Smooth muscle cell (in vitro differentiated cells): ENCODE measurements around the gene UNC50. TPM values are rescaled to one million over a fixed set of nuclear protein-coding genes. Genes with fewer than 3 reads are reported as not detected.

Experiments used
- DNase-seq: peaks from one replicate; lab custom pipeline; 2025; ENCODE audit not compliant: unreplicated experiment; lab: John Stamatoyannopoulos, UW
- H2AFZ ChIP-seq: fragments of 200-600 bp; sonication (generic); 2 replicates; pipeline ENCODE4 v1.6.0; 2016; ENCODE audit warnings: antibody characterized with exemption, low read depth, mild to moderate bottlenecking
- H3F3A ChIP-seq: fragments of 200-600 bp; sonication (generic); 2 replicates; pipeline ENCODE4 v1.6.0; 2017; ENCODE audit warnings: antibody characterized with exemption, low read depth
- H3K27ac ChIP-seq: fragments of 200-600 bp; sonication (generic); 2 replicates; pipeline ENCODE4 v1.5.1; 2016; ENCODE audit warnings: low read depth, mild to moderate bottlenecking
- H3K27me3 ChIP-seq: fragments of 200-600 bp; sonication (generic); 2 replicates; pipeline ENCODE4 v1.6.1; 2016; ENCODE audit warnings: low read depth, mild to moderate bottlenecking
- H3K36me3 ChIP-seq: fragments of 200-600 bp; sonication (generic); 2 replicates; pipeline ENCODE4 v1.5.1; 2016; ENCODE audit warnings: low read depth
- H3K4me1 ChIP-seq: fragments of 200-600 bp; sonication (generic); 2 replicates; pipeline ENCODE4 v1.5.1; 2016; ENCODE audit warnings: low read depth
- H3K4me2 ChIP-seq: fragments of 200-600 bp; sonication (generic); 2 replicates; pipeline ENCODE4 v1.6.0; 2016; ENCODE audit warnings: mild to moderate bottlenecking
- H3K4me3 ChIP-seq: fragments of 200-600 bp; sonication (generic); 2 replicates; pipeline ENCODE4 v1.5.1; 2016; ENCODE audit warnings: mild to moderate bottlenecking
- H3K79me2 ChIP-seq: fragments of 200-600 bp; sonication (generic); 2 replicates; pipeline ENCODE4 v1.6.0; 2016; ENCODE audit warnings: low read depth, mild to moderate bottlenecking
- H3K9ac ChIP-seq: fragments of 200-600 bp; sonication (generic); 2 replicates; pipeline ENCODE4 v1.6.0; 2016; ENCODE audit warnings: low read depth
- H3K9me3 ChIP-seq: fragments of 200-600 bp; sonication (generic); replicated peaks from 2 replicates; pipeline ENCODE4 v1.5.1; 2016; ENCODE audit warnings: low read depth
- H4K20me1 ChIP-seq: fragments of 200-600 bp; sonication (generic); 2 replicates; pipeline ENCODE4 v1.6.0; 2016; ENCODE audit warnings: low read depth
- WGBS: methylation state at CpG from one replicate; pipeline ENCODE4 v1.1.7; 2016; ENCODE audit warnings: low lambda C conversion rate; 5-methylcytosine and 5-hydroxymethylcytosine counted together
- polyA plus RNA-seq: library from polyadenylated mRNA; unstranded; fragments of >200 nt; fragmentation: Nextera tagmentation; extraction: Ambion mirVana; gene quantifications from 2 replicates; pipeline ENCODE4 v1.2.1, GENCODE V29; 2016
- total RNA-seq: library from RNA; depleted of rRNA; stranded (reverse); fragments of >200 nt; gene quantifications from 2 replicates; pipeline ENCODE4 v1.2.3, GENCODE V29; 2014
- TF ChIP-seq, protein P1 (sequence below): fragments of 200-600 bp; sonication (generic); IDR thresholded peaks from 2 replicates; pipeline ENCODE4 v1.5.1; 2017; ENCODE audit warnings: borderline replicate concordance, mild to moderate bottlenecking, antibody characterized with exemption; ENCODE audit not compliant: insufficient read depth, poor library complexity, severe bottlenecking

UNC50 gene
- total and polyA plus RNA-seq, 2 experiments from 2014 or later, result 52.2 to 59.2 TPM

DNA sequence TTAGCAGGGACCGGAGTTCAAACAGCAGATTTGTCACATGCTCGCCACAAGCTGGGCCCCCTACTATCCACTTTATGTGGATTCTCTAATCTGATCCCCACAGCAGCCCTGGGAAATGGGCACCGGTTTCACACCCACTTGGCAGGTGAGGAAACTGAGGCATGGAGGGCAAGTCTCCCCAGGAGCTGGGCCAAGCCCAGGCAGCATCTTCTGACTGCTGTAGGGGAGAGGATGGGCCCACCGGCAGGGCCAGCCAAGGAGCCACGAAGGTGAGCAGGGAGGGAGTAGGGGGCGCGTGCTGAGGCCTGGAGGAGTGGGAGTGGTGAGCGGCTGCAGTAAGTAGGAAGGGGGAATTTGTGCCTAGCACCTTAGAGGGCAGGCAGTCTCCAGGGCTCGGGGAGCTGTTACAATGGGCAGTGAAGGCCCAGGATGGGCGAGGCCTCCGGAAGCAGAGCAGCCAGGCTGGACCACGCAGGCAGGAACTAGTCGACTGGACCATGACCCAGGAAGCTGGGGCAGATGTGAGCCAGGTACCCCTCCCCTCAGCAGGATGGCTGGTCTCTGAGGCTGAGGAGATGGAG lies 37.2 kb upstream of the UNC50 start:
- H3F3A ChIP-seq, result no peaks in the 10 kb centered on the region
- H3K36me3 ChIP-seq, result no peaks in the 10 kb centered on the region
- H3K79me2 ChIP-seq, result no peaks in the 10 kb centered on the region
- no peak overlapping the region for H3K27ac ChIP-seq
- no peaks in the 10 kb centered on the region for H3K9me3 ChIP-seq
- no peak overlapping the region for H3K9ac ChIP-seq
- WGBS, result 95% methylated on average over 13 of the region's 13 CpGs
- no peaks in the 10 kb centered on the region for H3K27me3 ChIP-seq
- H3K4me3 ChIP-seq, result no peak overlapping the region
- no peaks in the 10 kb centered on the region for H4K20me1 ChIP-seq
- no peak for DNase-seq
- no peak overlapping the region for H3K4me2 ChIP-seq
- no peak overlapping the region for H2AFZ ChIP-seq
- no peaks in the 10 kb centered on the region for H3K4me1 ChIP-seq
- TF ChIP-seq, protein P1, sequence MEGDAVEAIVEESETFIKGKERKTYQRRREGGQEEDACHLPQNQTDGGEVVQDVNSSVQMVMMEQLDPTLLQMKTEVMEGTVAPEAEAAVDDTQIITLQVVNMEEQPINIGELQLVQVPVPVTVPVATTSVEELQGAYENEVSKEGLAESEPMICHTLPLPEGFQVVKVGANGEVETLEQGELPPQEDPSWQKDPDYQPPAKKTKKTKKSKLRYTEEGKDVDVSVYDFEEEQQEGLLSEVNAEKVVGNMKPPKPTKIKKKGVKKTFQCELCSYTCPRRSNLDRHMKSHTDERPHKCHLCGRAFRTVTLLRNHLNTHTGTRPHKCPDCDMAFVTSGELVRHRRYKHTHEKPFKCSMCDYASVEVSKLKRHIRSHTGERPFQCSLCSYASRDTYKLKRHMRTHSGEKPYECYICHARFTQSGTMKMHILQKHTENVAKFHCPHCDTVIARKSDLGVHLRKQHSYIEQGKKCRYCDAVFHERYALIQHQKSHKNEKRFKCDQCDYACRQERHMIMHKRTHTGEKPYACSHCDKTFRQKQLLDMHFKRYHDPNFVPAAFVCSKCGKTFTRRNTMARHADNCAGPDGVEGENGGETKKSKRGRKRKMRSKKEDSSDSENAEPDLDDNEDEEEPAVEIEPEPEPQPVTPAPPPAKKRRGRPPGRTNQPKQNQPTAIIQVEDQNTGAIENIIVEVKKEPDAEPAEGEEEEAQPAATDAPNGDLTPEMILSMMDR, result no peak

DNA sequence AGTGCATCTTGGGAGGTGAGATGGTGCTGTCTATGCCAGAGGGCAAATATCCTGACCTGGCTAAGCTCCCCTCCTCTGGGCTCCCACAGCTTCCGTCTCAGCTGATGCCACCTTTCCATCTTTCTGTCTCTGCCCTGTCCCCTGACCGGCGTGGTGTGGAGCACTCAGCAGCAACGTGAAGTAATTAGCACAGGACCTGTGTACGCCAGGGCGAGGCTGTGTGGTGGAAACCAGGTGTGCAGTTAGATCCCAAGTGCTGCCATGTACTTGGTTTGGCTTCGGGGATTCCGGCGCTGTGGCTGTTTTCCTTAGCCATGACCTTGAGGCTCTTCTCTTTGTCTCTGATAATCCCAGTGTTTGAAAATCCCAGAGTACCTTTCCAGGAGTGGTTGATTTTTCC lies 36.6 kb upstream of the UNC50 start:
- DNase-seq, result no peak
- H2AFZ ChIP-seq, result no peak overlapping the region
- no peaks in the 10 kb centered on the region for H3K36me3 ChIP-seq
- no peak overlapping the region for H3K4me2 ChIP-seq
- WGBS, result 96% methylated on average over 9 of the region's 9 CpGs
- H3F3A ChIP-seq, result no peaks in the 10 kb centered on the region
- no peaks in the 10 kb centered on the region for H3K9me3 ChIP-seq
- H3K27me3 ChIP-seq, result no peaks in the 10 kb centered on the region
- no peak overlapping the region for H3K27ac ChIP-seq
- H3K79me2 ChIP-seq, result no peaks in the 10 kb centered on the region
- H3K4me1 ChIP-seq, result no peaks in the 10 kb centered on the region
- H4K20me1 ChIP-seq, result no peaks in the 10 kb centered on the region
- H3K4me3 ChIP-seq, result no peak overlapping the region
- no peak overlapping the region for H3K9ac ChIP-seq
- TF ChIP-seq, protein P1, result no peak

DNA sequence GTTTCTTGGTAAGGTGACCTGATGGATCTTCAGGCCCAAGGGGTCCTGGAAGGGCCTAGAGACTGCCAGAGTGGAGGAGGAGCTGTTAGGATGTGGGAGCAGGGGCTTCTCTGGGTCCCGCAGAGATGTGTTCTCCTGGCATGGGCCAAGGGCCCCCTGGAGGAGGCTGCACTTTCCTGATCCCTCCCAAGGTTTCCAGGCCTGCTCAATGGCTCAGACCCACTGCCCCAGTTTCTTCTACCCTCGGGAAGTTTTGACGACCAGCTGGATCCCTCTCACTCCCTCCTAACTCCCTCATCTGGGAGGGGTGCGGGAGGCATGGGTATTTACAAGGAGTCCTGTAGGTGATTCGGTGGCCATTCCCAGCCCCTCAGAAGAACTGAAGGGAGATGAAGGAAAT lies 36.2 kb upstream of the UNC50 start:
- Histone ChIP-seq H3F3A (no peaks in the 10 kb centered on the region), H3K4me1 (no peaks in the 10 kb centered on the region), H3K4me2 (no peak overlapping the region), H4K20me1 (no peaks in the 10 kb centered on the region), H2AFZ (no peak overlapping the region), H3K79me2 (no peaks in the 10 kb centered on the region), H3K36me3 (no peaks in the 10 kb centered on the region), H3K27me3 (no peaks in the 10 kb centered on the region), H3K9ac (no peak overlapping the region), H3K27ac (no peak overlapping the region), H3K4me3 (no peak overlapping the region), H3K9me3 (no peaks in the 10 kb centered on the region)
- DNase-seq, result no peak
- TF ChIP-seq, protein P1, result no peak
- WGBS, result 96% methylated on average over 5 of the region's 5 CpGs

DNA sequence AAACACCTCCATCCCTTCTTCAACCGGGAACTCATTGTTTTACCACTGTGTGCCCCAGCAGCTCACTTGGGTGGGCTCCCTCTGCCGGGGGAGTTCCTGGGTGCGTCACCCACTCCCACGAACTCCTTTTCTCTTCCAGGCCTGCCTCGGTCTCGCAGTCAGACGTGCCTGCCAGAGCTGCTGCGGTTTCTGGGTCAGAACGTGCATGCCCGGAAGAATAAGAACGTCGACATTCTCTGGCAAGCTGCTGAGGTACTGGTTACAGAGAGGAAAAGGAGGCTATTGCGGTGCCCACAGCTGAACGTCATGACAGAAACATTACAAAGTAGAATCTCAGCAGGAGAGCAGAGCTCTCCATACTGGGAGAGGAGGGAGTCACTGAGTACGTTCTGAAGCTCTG lies 35.7 kb upstream of the UNC50 start:
- H3K27ac ChIP-seq, result no peak overlapping the region
- H3K4me1 ChIP-seq, result no peaks in the 10 kb centered on the region
- no peak overlapping the region for H2AFZ ChIP-seq
- no peaks in the 10 kb centered on the region for H3F3A ChIP-seq
- H3K4me3 ChIP-seq, result no peak overlapping the region
- H3K79me2 ChIP-seq, result no peaks in the 10 kb centered on the region
- no peaks in the 10 kb centered on the region for H4K20me1 ChIP-seq
- no peaks in the 10 kb centered on the region for H3K9me3 ChIP-seq
- no peaks in the 10 kb centered on the region for H3K27me3 ChIP-seq
- H3K36me3 ChIP-seq, result no peaks in the 10 kb centered on the region
- DNase-seq, result no peak
- no peak overlapping the region for H3K4me2 ChIP-seq
- H3K9ac ChIP-seq, result no peak overlapping the region
- 90% methylated on average over 15 of the region's 15 CpGs for WGBS
- TF ChIP-seq, protein P1, result no peak
